HG03342 (cell line): ENCODE measurements around the gene EFNA5.

ENCODE experiments used
- ATAC-seq: cut with Tn5 transposase; IDR thresholded peaks from one replicate; pipeline ENCODE4 v1.9.1; 2021; ENCODE audit warnings: mild to moderate bottlenecking, moderate library complexity; ENCODE audit not compliant: unreplicated experiment

The EFNA5 gene

GRCh38 chr5:107523029-107523680, 147.6 kb downstream of the EFNA5 start:
- no peak for ATAC-seq

- no peak for ATAC-seq
Measured at GRCh38 chr5:107522456-107522855, 148.3 kb downstream of the EFNA5 start.

GRCh38 chr5:107519900-107520354, 150.8 kb downstream of the EFNA5 start:
- peak; percentile 45 for ATAC-seq

- no peak for ATAC-seq
Measured at GRCh38 chr5:107518616-107519015, 152.1 kb downstream of the EFNA5 start.

GRCh38 chr5:107518190-107518589, 152.5 kb downstream of the EFNA5 start:
- ATAC-seq, result no peak

GRCh38 chr5:107517185-107518033, 153.3 kb downstream of the EFNA5 start:
- no peak for ATAC-seq

- ATAC-seq, result no peak
Measured at GRCh38 chr5:107516452-107517184, 154.1 kb downstream of the EFNA5 start.

GRCh38 chr5:107515521-107516080, 155.1 kb downstream of the EFNA5 start:
- no peak for ATAC-seq

GRCh38 chr5:107514305-107514704, 156.4 kb downstream of the EFNA5 start:
- no peak for ATAC-seq

- ATAC-seq, result no peak
Measured at GRCh38 chr5:107513337-107514085, 157.2 kb downstream of the EFNA5 start.

GRCh38 chr5:107512029-107512428, 158.7 kb downstream of the EFNA5 start:
- no peak for ATAC-seq

- no peak for ATAC-seq
Measured at GRCh38 chr5:107510125-107510524, 160.6 kb downstream of the EFNA5 start.

GRCh38 chr5:107508097-107508496, 162.6 kb downstream of the EFNA5 start:
- no peak for ATAC-seq

GRCh38 chr5:107505763-107506534, 164.8 kb downstream of the EFNA5 start:
- ATAC-seq, result no peak

- no peak for ATAC-seq
Measured at GRCh38 chr5:107504424-107504823, 166.3 kb downstream of the EFNA5 start.

- no peak for ATAC-seq
Measured at GRCh38 chr5:107502676-107503060, 168.1 kb downstream of the EFNA5 start.

- no peak for ATAC-seq
Measured at GRCh38 chr5:107501965-107502675, 168.6 kb downstream of the EFNA5 start.

- no peak for ATAC-seq
Measured at GRCh38 chr5:107500840-107501239, 169.9 kb downstream of the EFNA5 start.

GRCh38 chr5:107500347-107500746, 170.4 kb downstream of the EFNA5 start:
- no peak for ATAC-seq
